GM10266 (cell line): ENCODE measurements around the gene CYTH2.
"Not testable (repeated sequence)": the region's sequence is repeated elsewhere in the genome, so short reads cannot be mapped to it uniquely, and the experiment has no call there.

Source experiments
- DNase-seq: peaks from one replicate; pipeline ENCODE4 v3.0.0; 2012; ENCODE audit errors: extremely low spot score
- CTCF ChIP-seq: IDR thresholded peaks from 2 replicates; pipeline ENCODE4 v1.5.1; 2012; ENCODE audit warnings: mild to moderate bottlenecking, low read depth; ENCODE audit not compliant: control insufficient read depth, insufficient read depth; ENCODE audit errors: missing control alignments

CYTH2 gene

GRCh38 chr19:48484247-48484893, 15.2 kb downstream of the CYTH2 start:
- no peak for TF ChIP-seq CTCF

GRCh38 chr19:48484931-48485612, 15.9 kb downstream of the CYTH2 start:
- TF ChIP-seq CTCF: no peak
- no peak for DNase-seq

More at GRCh38 chr19:48484247-48484893, 15.2 kb downstream of the CYTH2 start:
- DNase-seq: no peak

- DNase-seq: not testable (repeated sequence)
These were observed 17.5 kb downstream of the CYTH2 start for GRCh38 chr19:48486706-48487105.

GRCh38 chr19:48487544-48487943, 18.4 kb downstream of the CYTH2 start:
- TF ChIP-seq CTCF: no peak
- no peak for DNase-seq

GRCh38 chr19:48487948-48488347, 18.8 kb downstream of the CYTH2 start:
- DNase-seq: no peak
- no peak for TF ChIP-seq CTCF

GRCh38 chr19:48488478-48488877, 19.3 kb downstream of the CYTH2 start:
- DNase-seq: not testable (repeated sequence)

- peak; percentile 94 for TF ChIP-seq CTCF
- DNase-seq: peak; percentile 89
These were observed 20.5 kb downstream of the CYTH2 start for GRCh38 chr19:48489608-48490216.

GRCh38 chr19:48490981-48491792, 22.0 kb downstream of the CYTH2 start:
- TF ChIP-seq CTCF: no peak
- DNase-seq: peak; percentile 95
